DMS114 treated with DMSO at 0.1 percent for 48 hours (cell line): Measurements from ENCODE around the gene GLE1.
"Not testable (repeated sequence)": the region's sequence is repeated elsewhere in the genome, so short reads cannot be mapped to it uniquely, and the experiment has no call there.

Source experiments
- DNase-seq: peaks from one replicate; lab custom pipeline; 2025; ENCODE audit not compliant: unreplicated experiment; lab: John Stamatoyannopoulos, UW

Gene GLE1

GRCh38 chr9:128551657-128552152 lies 47.2 kb downstream of the GLE1 start:
- DNase-seq = no peak

GRCh38 chr9:128552153-128552743 lies 47.7 kb downstream of the GLE1 start, which contains the start of gene SPTAN1:
TSS of gene SPTAN1 (plus strand) at chr9:128552587. CDS start at chr9:128566741, 14,154 bp downstream.
- peak; percentile 60 for DNase-seq

DNA sequence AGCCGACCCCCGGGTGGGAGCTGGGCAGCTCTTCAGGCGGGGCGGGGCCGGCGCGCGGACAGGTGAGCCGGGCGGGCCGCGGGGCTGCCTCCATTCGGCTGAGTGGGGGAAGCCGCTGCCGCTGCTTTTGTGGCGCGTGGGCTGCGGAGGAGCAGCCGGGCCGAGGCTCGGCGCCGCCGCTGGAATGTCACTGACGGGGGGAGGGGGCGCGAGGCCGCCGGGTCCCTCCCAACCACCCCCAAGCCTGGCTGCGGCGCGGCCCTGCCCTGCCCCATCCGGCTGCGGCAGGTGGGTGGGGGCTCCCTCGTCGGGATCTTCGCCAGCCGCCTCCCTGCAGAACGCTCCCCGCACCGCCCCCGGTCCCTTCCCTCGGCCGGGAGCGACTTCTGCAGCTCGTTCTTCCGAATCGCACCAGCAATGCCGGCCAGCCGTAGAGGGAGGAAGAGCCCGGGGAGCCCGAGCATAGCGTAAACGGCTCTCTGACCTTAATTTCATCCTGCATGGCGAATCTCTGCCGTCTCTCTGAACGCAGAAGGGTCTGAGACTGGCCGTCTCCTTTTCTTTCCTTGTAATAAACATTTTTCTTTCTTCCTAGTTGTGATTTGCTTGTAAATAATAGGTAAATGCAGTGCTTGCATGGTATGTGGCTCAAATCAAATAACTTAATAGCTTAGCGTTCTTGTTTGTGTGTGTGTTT lies 48.4 kb downstream of the GLE1 start:
- DNase-seq = no peak

- DNase-seq = peak; percentile 27
Observed at GRCh38 chr9:128553728-128554127, 49.2 kb downstream of the GLE1 start.

- peak; percentile 41 for DNase-seq
Observed at GRCh38 chr9:128554155-128554862, 49.8 kb downstream of the GLE1 start.

DNA sequence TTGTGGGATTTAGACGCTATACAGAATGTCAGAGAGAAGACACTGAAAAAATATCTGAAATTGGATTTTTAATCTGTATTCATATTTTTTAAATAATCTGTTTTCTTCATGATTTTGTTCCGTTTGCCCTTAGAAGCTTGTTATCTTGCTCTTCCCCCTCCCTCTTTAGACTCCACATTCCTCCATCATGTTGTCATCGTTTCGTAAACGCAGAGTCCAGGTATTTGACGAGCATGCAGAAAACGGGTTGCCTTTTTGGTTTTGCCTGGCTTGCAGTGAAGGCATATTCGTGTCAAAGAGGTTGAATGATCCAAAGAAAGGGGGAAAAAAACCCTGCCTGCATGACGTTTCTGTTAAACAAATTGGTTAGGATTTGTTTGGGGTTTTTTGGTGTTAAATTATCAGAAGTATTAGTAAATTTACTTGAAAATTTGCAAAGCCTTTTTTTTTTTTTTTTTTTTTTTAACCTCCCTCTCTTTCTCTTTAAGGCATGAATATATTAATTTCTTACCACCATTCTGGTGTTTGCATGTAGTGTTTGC lies 50.7 kb downstream of the GLE1 start:
- DNase-seq = no peak

- DNase-seq = no peak
Observed at GRCh38 chr9:128556276-128556675, 51.8 kb downstream of the GLE1 start.

DNA sequence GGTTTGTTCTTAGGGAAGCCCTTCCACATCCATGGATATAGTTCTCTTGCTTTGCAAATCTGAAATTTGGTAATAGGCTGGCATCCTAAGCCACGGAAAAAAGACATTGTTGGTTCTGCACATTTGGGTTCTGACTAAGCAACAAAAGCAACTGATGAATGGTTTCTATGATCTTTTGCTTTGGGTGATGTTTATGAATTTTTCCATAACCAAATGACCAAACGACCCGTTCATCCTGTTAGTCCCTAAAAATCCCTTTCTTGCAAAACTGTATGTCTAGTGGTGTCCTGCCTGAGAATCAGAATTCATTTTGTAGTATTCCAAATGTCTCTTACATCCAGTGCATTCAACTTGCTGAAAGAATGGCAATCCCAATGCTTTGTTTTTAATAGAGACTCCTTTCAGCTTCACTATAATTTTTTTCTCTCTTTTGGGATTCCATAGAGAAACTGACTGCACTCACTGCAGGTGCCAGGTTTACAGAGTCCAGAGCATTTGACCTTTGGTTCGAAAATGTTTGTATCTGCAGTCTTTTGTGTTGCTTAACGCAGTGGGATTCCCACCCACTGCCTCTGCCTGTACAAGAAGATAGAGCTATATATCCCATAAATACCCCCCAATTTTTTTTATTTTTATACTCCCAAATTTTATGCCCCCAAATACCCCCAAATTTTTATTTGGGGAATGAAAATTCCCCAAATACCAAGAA lies 52.6 kb downstream of the GLE1 start:
- no peak for DNase-seq

GRCh38 chr9:128558431-128559310 lies 54.2 kb downstream of the GLE1 start:
- DNase-seq = no peak

- DNase-seq = no peak
Observed at GRCh38 chr9:128565578-128565977, 61.1 kb downstream of the GLE1 start.

GRCh38 chr9:128568470-128569078 lies 64.1 kb downstream of the GLE1 start:
- no peak for DNase-seq

DNA sequence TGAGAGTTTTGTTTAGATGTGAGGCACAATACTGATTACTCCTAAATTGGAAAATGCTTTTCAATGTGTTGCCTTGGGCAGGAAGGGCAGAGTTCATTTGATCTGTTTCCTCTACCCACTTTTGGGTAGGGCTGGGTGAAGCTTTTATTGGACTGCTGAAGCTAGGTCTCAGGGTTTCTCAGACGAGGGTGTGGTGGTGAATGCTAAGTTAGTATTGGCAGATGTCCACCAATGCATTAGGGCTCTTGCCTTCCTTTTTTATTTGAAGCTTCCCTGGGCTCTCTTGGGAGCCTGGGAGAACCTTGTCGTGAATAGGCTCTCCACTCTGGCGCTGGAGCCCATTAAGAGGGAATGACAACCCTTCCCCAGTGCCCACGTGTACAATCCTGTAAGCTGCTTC lies 71.0 kb downstream of the GLE1 start:
- no peak for DNase-seq

DNA sequence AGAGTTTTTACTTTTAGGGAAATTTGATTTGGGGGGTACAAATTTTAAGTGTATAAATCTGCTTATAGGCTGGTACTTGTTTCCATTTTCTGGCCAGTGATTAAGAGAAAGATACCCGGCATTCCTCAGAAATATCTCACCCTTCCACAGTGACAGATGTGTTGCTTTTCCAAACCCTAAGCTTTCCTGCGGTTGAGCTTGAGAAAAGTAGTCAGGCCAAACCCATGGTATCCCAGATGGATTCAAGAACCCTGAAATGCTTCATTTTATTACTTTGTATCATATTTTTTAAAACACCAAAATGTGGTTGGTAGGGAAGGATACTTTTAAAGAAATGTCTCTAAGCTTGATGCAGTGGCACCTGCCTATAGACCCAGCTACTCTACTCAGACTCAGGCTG lies 71.4 kb downstream of the GLE1 start:
- DNase-seq = no peak

- no peak for DNase-seq
Observed at GRCh38 chr9:128577206-128577605, 72.7 kb downstream of the GLE1 start.

DNA sequence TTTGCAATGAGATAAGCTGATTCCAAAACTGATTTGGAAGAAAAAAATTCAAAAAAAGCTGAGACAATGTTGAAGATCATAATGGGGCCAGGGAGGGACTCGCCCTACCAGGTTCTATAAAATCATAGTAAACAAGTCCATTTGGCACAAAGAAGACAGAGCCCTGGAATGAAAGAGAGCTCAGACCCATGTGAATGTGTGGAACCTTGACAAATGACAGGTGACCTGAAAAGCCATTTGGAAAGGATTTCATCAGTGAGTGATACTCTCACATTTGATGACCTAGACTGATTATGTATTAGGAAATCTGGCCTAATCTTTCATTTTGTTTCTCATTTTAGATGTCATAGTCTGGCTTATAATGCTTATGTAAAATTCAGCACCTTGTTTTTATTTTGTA lies 74.7 kb downstream of the GLE1 start:
- no peak for DNase-seq

DNA sequence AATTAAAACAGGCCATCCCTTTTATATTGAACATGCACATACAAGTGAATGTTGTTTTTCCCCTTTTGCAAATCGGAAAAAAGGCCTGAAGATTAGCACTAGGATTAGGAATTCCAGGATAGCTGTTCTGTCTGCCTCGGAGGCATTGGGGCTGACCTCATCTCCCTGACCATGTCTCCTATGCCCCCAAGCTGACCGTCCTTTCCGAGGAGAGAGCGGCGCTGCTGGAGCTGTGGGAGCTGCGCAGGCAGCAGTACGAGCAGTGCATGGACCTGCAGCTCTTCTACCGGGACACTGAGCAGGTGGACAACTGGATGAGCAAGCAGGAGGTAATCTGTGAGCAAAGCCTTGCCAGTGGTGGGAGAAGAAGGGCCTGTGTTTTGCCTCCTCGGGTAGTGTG lies 76.2 kb downstream of the GLE1 start:
- no peak for DNase-seq

- not testable (repeated sequence) for DNase-seq
Observed at GRCh38 chr9:128585155-128585554, 80.6 kb downstream of the GLE1 start.

DNA sequence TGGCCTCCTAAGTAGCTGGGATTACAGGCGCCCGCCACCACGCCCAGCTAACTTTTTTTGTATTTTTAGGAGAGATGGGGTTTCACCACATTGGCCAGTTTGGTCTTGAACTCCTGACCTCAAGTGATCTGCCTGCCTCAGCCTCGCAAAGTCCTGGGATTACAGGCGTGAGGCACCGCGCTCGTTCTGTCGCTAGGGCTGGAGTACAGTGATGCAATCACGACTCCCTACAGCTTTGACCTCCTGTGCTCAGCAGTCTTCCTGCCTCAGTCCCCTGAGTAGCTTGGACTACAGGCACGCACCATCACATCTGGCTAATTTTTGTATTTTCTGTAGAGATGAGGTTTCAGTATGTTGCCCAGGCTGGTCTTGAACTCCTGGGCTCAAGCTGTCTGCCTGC lies 82.4 kb downstream of the GLE1 start:
- not testable (repeated sequence) for DNase-seq

- no peak for DNase-seq
Observed at GRCh38 chr9:128587453-128587852, 82.9 kb downstream of the GLE1 start.
